GM12872 (cell line): ENCODE measurements around the gene EDAR.

Experiments used
- TF ChIP-seq, protein P1 (sequence below): IDR thresholded peaks from 3 replicates; pipeline ENCODE4 v1.5.1; 2011; ENCODE audit warnings: low read depth, mild to moderate bottlenecking, low read length, moderate library complexity; ENCODE audit not compliant: insufficient read depth

Gene EDAR

DNA sequence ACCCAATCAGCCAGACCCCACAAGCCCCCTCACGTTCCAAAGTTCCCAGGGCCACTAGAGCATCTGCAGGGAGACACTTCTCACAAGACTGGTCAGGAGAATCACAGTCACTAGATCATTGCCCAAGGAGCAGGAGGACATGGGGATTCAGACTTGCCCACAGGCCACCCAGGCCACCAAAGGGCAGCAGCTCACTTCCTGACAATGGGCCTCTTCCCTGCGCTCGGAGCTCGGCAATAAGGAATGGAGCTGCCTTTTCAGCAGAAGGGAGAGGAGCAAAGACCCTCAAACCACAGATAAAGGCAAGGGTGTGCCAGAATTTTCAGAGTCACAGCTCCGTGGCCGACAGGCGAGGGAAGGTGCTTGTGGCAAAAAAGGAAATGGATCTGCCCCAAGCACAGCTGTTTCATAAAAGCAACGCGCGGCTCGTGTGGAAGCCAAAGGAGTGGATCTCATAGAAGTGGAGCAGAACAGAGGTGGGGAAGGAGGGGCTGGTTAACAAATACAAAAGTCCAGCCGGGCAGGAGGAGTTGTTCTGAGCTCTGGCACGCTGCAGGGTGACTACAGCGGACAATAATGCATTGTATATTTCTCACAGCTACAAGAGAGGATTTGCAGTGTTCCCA is 72.1 kb downstream of the EDAR start:
- TF ChIP-seq, protein P1, sequence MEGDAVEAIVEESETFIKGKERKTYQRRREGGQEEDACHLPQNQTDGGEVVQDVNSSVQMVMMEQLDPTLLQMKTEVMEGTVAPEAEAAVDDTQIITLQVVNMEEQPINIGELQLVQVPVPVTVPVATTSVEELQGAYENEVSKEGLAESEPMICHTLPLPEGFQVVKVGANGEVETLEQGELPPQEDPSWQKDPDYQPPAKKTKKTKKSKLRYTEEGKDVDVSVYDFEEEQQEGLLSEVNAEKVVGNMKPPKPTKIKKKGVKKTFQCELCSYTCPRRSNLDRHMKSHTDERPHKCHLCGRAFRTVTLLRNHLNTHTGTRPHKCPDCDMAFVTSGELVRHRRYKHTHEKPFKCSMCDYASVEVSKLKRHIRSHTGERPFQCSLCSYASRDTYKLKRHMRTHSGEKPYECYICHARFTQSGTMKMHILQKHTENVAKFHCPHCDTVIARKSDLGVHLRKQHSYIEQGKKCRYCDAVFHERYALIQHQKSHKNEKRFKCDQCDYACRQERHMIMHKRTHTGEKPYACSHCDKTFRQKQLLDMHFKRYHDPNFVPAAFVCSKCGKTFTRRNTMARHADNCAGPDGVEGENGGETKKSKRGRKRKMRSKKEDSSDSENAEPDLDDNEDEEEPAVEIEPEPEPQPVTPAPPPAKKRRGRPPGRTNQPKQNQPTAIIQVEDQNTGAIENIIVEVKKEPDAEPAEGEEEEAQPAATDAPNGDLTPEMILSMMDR = no peak

DNA sequence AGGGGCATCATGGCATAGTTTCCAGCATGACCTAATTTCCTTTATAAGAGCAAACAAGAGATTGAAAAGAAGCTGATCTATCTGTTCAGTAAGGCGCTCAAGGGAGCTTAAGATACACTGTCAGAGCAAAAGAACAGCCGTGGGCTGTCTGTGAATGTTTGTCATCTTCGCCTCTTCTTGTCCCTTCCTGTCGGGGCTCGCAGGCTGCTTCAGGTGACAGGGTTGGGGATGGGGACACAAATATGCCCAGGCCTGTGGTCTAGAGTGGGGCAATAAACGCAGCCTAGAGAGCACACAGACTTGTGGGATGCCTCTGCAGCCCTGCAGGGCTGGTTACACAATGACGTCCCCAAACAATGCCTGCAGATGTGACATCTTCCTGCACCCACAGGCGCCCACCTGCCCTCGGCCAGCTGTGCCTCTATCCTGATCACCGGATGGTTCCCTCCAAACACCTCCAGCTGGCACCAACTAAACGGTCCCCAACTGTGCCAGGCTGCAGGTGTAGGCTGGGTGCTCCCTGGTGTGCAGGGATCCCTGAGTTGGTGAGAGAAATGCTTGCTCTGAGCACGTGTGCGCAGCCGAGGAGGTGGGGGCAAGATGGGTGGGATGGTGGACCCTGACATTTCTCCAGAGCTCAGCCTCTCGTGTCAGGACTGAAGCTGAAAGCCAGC is 72.8 kb downstream of the EDAR start:
- TF ChIP-seq, protein P1 = no peak

DNA sequence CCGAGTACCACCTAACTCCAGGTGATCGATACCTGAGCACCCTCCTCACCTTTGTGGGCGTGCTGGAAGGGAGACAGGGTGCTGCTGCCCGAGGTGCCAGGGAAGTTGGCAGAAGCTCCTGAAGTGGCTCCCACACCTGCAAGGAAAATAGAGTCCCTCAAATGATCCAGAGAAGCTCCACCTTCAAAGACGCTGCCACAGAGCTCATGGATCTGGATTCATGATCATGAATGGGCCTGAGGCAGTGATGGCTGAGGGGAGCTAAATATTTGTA is 76.5 kb downstream of the EDAR start:
- TF ChIP-seq, protein P1 = no peak

DNA sequence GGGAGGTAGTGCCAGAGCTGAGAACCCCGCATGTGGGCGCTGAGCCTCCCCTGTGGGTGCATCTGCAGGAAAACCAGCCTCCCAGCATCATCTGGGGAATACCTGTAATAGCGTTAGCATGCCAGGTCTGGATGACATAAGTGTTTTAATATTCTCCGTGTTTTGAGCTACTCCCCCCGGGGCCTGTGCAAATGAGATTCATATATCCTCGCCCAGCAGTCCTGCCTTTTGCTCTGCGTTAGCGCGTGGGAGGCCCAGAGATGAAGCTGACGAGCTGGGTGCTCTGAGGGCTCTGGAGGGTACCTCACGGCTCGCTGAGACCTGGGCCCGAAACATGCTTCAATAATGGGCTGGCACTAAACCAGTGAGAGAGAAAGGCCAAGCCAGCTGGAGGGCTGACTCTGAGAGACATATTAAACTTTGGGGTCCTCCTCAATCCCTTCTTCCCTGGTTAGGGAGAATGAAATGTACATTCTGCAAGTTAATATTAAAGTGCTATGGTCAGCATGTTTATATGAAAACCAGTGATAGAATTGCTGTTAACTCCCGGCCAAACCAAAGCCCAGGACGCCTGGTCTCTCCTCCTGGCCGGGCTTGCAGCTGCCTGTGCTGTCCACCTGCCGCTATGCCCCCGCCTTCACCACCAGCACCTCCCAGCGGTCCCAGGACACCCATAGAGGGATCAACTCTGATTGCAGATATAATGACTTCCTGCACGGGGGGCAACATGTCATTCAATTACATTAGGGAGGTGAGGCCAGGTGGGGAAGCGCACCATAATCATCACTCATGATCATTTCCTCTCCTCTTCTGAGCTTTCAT is 77.0 kb downstream of the EDAR start:
- TF ChIP-seq, protein P1 = no peak

DNA sequence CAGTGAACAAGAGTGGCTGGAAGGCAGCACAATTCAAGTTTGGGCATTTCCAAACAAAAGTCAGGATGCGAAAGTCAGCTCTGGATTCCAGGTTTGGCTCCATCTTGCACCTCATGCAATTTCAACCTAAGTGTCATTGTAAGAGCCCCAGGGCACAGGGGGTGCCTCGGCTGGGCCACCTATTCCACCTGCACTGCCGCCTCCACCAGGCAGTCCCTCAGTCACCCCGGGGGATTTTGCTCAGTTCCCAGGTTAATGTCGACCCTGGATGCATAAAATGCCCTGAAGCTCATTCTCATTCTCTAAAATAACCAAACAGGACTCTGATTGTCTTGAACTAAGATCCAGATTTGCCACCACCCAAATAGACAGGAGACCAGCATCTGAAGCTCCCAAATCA is 77.6 kb downstream of the EDAR start:
- TF ChIP-seq, protein P1 = no peak

DNA sequence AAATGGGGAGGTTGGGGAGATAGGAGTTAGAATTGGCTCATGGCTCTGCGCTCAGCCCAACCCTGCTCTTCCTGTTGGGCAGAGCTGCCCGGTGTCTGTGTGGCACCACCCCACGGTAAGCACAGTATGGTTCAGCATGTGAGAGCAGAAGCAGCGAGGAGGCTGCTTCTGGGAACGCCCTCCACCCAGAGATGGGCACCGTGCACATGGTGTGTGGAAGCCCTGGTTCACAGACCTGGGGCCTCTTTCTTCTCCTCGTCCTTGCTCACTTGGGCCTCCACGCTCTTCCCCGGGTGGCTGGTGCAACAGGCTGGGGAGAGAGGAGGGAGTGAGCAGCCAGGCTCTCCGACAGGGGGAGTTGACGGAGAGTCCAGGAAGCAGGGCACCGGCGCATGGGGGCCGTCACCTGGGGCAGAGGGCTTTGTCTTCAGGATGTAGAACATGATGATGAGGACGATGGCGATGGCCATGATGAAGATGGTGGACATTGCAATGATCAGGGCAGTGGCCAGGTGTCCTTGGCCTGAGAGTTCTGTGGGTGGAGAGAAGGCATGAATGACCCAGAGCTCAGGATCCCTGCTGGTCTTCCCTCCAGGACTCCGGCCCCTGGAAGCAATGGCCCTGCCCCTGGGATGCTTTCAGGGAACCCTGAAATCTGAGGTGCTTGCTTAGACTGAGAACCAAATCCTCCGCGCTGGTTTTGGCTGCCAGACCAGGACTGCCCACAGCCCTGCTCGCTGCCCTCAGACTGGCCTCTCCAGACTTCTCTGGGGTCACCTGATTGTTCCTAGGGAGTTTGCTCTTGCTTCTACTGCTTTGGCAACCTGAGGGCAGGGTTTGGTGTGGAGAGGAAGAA is 78.3 kb downstream of the EDAR start:
- TF ChIP-seq, protein P1 = no peak

DNA sequence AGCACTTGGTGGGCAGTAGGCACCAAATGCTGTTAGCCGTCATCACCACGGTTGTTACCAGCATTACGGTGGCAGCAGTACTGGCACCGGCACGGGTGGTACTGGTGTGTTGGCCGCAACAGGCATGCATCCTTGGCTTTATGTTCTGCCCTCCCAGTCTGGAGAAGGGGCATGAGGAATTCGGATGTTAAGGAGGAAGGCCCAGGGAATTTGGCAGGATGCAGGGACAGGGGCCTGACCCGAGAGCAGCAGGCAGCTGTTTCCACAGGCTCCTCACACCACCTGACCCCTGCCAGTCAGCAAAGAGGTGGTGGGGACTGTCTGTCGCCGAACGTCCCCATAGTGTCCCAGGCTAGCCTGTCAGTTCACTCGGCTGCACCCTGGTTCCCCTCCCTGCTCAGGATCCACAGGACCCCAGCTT is 79.0 kb downstream of the EDAR start:
- TF ChIP-seq, protein P1 = no peak
